Embryonic facial prominence (tissue), 1 donor: ENCODE results near the gene LINC01488.

Source experiments
- DNase-seq: peaks from one replicate; pipeline ENCODE4 v3.0.0-alpha.2; 2016; ENCODE audit errors: extremely low spot score

Gene LINC01488

DNA sequence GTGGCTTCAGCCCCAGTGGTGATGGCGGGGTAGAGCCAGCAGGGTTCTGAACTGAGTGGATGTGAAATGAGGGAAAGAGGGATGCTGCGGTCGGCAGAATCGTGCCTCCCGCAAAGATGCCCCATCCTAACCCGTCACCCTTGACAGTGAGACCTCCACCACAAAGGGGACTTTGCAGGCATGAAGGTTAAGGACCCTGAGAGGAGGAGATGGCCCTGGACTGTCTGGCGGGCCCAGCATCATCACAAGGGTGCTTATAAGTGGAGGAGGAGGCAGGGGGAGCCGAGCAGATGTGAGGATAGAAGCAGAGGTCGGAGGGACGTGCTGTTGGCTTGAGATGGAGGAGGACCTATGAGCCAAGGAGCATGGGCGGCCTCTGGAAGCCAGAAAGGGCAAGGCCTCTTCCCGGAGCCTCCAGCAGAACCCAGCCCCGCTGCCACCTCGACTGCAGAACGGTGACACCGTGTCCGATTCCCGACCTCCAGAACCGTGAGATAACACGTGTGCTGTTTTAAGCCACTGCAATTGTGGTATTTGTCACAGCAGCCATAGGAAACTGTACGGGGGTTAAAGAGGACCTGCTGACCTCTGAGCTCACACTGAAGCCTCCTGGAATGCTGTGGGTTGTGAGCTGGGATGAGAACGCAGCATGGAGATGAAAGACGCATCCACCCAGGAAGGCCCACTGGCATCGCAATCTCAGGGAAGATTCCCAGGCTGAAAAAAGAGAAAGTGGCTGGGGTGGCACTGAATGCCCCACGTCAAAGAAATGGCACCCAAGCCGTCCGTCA, 10.9 kb downstream of the LINC01488 start:
- DNase-seq = no peak

- DNase-seq = no peak
These were observed 12.7 kb downstream of the LINC01488 start for GRCh38 chr11:69493931-69494821.

DNA sequence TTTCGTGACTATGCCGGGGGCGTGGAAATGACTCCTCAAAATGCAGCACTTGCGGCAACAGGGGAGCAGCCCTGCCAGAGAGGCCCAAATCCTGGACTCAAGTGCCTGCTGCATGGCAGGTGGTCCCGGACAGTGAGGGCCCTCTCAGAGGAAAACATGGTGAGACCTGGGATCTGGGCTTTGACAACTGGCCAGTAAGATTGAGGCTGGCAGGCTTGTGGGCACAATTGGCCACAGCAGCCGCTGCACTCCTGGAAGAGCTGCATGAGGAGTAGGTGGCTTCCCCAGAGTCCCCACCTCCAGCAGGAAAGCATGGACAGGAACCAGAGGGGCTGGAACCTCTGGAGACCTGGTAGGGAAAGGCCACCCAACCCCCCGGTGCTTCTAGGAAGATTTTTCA, 13.4 kb downstream of the LINC01488 start:
- DNase-seq = no peak

DNA sequence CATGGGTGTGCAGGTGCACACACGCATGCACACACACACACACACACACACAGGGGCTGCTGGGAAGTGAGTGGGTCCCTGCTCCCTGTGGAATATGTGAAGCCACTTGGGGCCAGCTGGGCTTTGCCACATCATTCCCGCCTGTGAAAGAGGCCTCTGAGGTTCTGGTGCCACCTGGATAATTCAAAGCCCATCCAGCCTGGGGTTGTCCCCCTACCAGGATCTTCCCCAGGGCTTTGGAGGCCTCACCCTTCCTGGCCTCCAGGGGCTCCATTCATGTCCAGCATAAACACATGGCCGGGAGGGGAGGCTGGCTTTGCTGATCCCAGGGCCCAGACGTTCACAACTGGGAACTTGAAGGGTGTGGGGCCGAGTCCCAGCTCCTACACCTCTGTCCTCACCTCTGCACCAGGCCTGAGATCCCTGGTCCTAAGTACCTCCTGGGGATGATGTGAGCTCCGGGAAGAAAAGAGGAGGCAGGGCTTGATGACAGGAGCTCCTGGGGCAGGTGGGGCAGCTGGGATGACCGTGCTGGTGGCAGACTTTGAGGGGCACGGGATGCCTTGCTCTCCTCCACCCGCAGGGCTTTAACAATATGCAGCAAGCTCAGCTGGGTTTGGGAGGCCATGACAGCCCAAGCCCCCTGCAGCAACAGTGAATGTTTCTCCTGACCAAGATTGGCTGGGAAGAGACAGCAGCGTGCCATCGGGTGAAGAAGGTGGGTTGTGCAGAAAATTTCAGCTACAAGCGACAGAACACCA, 14.2 kb downstream of the LINC01488 start:
- DNase-seq = no peak

- DNase-seq = no peak
These were observed 14.7 kb downstream of the LINC01488 start for GRCh38 chr11:69496202-69496557.

DNA sequence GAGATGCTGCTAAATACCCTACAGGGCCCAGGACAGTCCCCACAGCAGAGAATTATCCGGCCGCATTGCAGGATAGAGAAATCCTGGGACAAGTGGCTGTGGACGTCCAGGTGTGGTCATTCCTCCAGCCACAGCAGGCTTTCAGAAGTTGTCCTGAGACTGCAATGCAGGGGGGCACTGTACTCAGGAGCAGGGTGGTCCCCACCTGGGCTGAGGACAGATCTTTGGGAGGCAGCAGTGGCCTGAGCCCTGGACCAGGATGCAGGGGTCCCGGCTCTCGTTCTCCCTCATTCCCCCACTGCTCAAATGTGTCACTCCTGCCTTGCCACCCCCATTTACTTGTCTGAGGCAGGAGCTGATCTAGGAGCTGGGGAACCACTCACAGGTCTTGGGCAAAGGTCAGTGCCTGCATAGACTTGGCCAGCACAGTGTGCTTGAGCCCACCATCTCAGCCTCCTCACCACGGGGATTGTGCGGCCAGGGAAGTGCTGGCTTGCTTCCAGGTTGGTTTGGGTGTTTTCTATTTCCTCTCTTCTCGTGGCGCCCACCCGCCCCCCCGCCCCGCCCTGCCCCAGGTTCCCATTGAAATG, 15.3 kb downstream of the LINC01488 start:
- DNase-seq = no peak

DNA sequence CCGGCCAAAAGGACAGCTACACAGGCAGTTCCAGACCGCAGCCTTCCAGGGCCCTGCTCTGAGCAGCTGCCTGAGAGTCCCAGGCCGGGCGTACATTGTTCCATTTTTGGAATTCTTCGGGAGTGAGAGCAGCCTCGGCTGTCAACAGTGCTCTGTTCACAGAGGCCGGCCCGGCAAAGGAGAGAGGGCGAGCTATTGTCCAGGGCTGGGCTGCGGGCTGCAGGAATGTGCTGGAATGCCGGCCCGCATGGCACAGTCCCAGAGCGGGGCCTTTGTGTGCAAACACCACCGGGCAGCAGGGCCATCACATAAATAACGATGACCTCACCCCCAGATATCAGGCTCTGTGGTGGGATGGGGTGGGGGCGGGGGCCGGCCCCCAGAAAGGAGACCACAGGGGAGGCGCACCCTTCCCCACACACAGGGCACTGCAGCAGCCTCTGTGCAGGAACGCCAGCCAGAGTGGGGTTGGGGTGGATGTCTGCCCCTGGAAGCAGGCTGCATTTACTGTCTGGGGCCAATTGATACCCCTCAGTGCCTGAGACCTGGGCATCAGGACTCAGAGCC, 15.8 kb downstream of the LINC01488 start:
- DNase-seq = peak; percentile 43

- DNase-seq = no peak
These were observed 17.2 kb downstream of the LINC01488 start for GRCh38 chr11:69498614-69499175.

- no peak for DNase-seq
These were observed 17.9 kb downstream of the LINC01488 start for GRCh38 chr11:69499186-69499917.

DNA sequence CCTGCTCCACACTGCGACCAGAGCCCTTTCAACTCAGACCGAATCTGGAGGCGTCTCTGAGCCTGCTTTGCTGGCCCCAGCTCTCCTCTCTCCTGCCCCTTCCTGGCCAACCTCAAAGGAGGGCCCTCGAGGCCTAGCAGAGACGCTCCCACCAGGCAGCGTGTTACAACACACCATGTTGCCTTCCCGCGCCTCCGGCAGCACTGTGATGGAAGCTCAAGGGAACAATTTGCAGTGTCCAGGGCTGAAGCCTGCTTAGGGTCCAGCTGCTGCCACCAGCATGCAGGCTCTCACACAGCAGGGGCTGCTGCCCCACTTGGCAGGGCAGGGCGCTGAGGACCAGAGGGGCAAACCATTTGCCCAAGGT, 18.4 kb downstream of the LINC01488 start:
- DNase-seq = no peak

- no peak for DNase-seq
These were observed 19.0 kb downstream of the LINC01488 start for GRCh38 chr11:69500285-69501120.

GRCh38 chr11:69501121-69501489, 19.6 kb downstream of the LINC01488 start:
- DNase-seq = no peak

- no peak for DNase-seq
These were observed 20.7 kb downstream of the LINC01488 start for GRCh38 chr11:69501891-69502860.

- DNase-seq = no peak
These were observed 22.7 kb downstream of the LINC01488 start for GRCh38 chr11:69504127-69504526.

- no peak for DNase-seq
These were observed 23.3 kb downstream of the LINC01488 start for GRCh38 chr11:69504576-69505335.

GRCh38 chr11:69508974-69509373, 27.5 kb downstream of the LINC01488 start:
- no peak for DNase-seq

GRCh38 chr11:69509381-69509780, 27.9 kb downstream of the LINC01488 start:
- DNase-seq = no peak
